Cardiac muscle cell (in vitro differentiated cells and primary cell): ENCODE measurements around the gene FLNC. TPM values are rescaled to one million over a fixed set of nuclear protein-coding genes. Genes with fewer than 3 reads are reported as not detected.

Source experiments
- DNase-seq, 2 donors: peaks; one replicate each; pipeline versions ENCODE4 v3.0.0 to v3.0.0-alpha.2; 2010 to 2017; ENCODE audit warnings: low read depth in 1 of 2, low spot score in 1 of 2
- H3K27ac ChIP-seq: fragments of 200-600 bp; sonication (generic); 2 replicates; pipeline ENCODE4 v1.5.1; 2016
- H3K27me3 ChIP-seq: fragments of 200-600 bp; sonication (generic); 2 replicates; pipeline ENCODE4 v1.6.0; 2016; ENCODE audit warnings: control low read depth
- H3K36me3 ChIP-seq: fragments of 200-600 bp; sonication (generic); 2 replicates; pipeline ENCODE4 v1.5.1; 2016; ENCODE audit warnings: control low read depth
- H3K4me1 ChIP-seq: fragments of 200-600 bp; sonication (generic); 2 replicates; pipeline ENCODE4 v1.8.1; 2017; ENCODE audit warnings: low read depth, mild to moderate bottlenecking, mixed run types
- H3K4me3 ChIP-seq: fragments of 200-600 bp; sonication (generic); 2 replicates; pipeline ENCODE4 v1.5.1; 2016; ENCODE audit warnings: mild to moderate bottlenecking
- H3K9me3 ChIP-seq: fragments of 200-600 bp; sonication (generic); 2 replicates; pipeline ENCODE4 v1.5.1; 2017; ENCODE audit warnings: low read depth, mild to moderate bottlenecking, control low read depth
- CTCF ChIP-seq: IDR thresholded peaks from 2 replicates; pipeline ENCODE4 v1.5.1; 2012; ENCODE audit warnings: low read depth, mild to moderate bottlenecking, low read length
- polyA plus RNA-seq: library from polyadenylated mRNA; unstranded; fragments of >200 nt; fragmentation: Nextera tagmentation; extraction: Ambion mirVana; gene quantifications from 2 replicates; pipeline ENCODE4 v1.2.1, GENCODE V29; 2016
- total RNA-seq: library from RNA; depleted of rRNA; stranded (reverse); fragments of >200 nt; gene quantifications from 2 replicates; pipeline ENCODE4 v1.2.3, GENCODE V29; 2016

FLNC gene
- total and polyA plus RNA-seq, 2 experiments from 2014 or later = 196 to 516 TPM

- H3K27me3 ChIP-seq = no peaks in the 10 kb centered on the region
- H3K4me1 ChIP-seq = peaks cover 15% of the 10 kb centered on the region
- no peak overlapping the region for H3K27ac ChIP-seq
- TF ChIP-seq CTCF = no peak
- H3K4me3 ChIP-seq = no peak overlapping the region
- H3K9me3 ChIP-seq = no peaks in the 10 kb centered on the region
- no peak for DNase-seq
- H3K36me3 ChIP-seq = no peaks in the 10 kb centered on the region
Measured at GRCh38 chr7:128811631-128812430, 18.4 kb upstream of the FLNC start.

DNA sequence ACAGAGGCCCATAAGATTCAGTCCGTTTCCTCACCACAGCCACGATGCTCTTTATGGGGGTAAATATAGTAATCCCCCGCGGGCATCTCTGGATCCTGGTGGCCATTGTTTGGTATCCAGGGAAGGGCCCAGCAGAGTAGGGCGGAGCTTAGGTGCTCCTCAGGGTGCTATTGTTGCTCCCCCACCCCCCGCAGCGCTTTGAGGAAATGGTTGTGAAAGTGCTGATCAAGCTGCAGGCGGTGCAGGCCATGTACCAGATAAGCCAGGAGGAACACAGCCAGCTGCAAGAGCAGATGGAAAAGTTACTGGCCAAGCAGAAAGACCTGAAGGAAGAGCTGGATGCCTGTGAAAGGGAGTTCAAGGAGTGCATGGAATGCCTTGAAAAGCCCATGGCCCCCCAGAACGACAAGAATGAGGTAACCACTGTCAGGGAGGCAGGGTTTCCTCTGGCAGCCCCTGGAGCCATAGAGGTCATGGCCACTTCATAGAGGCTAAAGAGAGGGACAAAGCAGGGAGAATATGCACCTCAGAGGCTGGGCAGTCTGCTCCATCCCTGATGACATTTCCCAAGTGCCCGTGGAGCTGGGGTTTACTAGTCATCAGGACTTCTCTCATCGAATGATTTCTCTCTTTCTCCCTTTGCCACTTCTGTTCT lies 17.6 kb upstream of the FLNC start:
- TF ChIP-seq CTCF = no peak
- DNase-seq = peak in 1 of 2 donors; percentile 92

GRCh38 chr7:128814499-128814898 lies 15.7 kb upstream of the FLNC start:
- no peak for DNase-seq
- no peak for TF ChIP-seq CTCF
- Histone ChIP-seq H3K4me1 (peaks cover 19% of the 10 kb centered on the region), H3K27me3 (no peaks in the 10 kb centered on the region), H3K4me3 (no peak overlapping the region), H3K36me3 (no peaks in the 10 kb centered on the region), H3K9me3 (no peaks in the 10 kb centered on the region), H3K27ac (no peak overlapping the region)

More for the DNA sequence above, 17.6 kb upstream of the FLNC start:
- Histone ChIP-seq H3K27me3 (no peaks in the 10 kb centered on the region), H3K27ac (no peak overlapping the region), H3K36me3 (no peaks in the 10 kb centered on the region), H3K4me1 (peaks cover 15% of the 10 kb centered on the region), H3K9me3 (no peaks in the 10 kb centered on the region), H3K4me3 (no peak overlapping the region)

DNA sequence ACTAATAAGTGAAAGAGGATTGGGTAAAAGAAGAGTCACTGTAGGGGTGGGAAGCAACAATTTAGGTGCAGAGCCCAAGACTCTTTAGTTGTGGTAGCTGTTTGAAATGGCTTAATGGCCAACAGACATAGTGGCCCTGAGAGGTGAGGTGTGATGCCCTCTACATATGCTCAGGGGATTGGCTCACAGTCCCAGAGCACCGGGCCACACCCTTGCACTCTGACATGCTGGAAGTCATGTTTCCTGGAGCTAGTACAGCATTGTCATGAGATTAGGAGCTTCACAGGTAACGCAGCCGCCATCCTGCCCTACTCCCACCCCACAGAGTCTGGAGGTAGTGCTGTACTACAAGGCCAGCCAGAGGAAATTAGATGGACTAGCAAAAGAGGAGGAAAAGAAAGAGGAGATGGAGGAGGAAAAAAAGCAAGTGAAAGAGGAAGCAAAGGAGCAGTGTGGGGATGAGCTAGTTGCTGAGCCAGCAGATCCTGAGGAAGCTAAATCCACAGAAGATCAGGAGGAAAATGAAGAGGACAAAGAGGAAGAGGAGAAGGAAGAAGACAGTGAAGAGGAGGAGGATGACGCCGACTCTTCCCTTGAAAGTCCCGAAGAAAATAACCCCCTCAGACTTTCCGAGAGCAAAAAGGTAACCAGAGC lies 14.8 kb upstream of the FLNC start:
- Histone ChIP-seq H3K4me3 (no peak overlapping the region), H3K4me1 (peaks cover 19% of the 10 kb centered on the region), H3K9me3 (no peaks in the 10 kb centered on the region), H3K27ac (no peak overlapping the region), H3K36me3 (no peaks in the 10 kb centered on the region), H3K27me3 (no peaks in the 10 kb centered on the region)
- DNase-seq = no peak
- no peak for TF ChIP-seq CTCF

GRCh38 chr7:128818694-128819093 lies 11.5 kb upstream of the FLNC start:
- Histone ChIP-seq H3K4me3 (no peak overlapping the region), H3K36me3 (no peaks in the 10 kb centered on the region), H3K27ac (no peak overlapping the region), H3K9me3 (no peaks in the 10 kb centered on the region), H3K4me1 (peaks cover 9% of the 10 kb centered on the region), H3K27me3 (no peaks in the 10 kb centered on the region)
- no peak for DNase-seq
- TF ChIP-seq CTCF = no peak
